NCI-H446 treated with DMSO at 0.1 percent for 48 hours (cell line): Measurements from ENCODE around the gene SLX9.
"Not testable (repeated sequence)": the region's sequence is repeated elsewhere in the genome, so short reads cannot be mapped to it uniquely, and the experiment has no call there.

Source experiments
- DNase-seq: peaks from one replicate; lab custom pipeline; 2025; lab: John Stamatoyannopoulos, UW

The SLX9 gene

GRCh38 chr21:45019887-45020537 lies 80.2 kb downstream of the SLX9 start:
- no peak for DNase-seq

- no peak for DNase-seq
Observed at GRCh38 chr21:45020629-45021427, 81.0 kb downstream of the SLX9 start.

DNA sequence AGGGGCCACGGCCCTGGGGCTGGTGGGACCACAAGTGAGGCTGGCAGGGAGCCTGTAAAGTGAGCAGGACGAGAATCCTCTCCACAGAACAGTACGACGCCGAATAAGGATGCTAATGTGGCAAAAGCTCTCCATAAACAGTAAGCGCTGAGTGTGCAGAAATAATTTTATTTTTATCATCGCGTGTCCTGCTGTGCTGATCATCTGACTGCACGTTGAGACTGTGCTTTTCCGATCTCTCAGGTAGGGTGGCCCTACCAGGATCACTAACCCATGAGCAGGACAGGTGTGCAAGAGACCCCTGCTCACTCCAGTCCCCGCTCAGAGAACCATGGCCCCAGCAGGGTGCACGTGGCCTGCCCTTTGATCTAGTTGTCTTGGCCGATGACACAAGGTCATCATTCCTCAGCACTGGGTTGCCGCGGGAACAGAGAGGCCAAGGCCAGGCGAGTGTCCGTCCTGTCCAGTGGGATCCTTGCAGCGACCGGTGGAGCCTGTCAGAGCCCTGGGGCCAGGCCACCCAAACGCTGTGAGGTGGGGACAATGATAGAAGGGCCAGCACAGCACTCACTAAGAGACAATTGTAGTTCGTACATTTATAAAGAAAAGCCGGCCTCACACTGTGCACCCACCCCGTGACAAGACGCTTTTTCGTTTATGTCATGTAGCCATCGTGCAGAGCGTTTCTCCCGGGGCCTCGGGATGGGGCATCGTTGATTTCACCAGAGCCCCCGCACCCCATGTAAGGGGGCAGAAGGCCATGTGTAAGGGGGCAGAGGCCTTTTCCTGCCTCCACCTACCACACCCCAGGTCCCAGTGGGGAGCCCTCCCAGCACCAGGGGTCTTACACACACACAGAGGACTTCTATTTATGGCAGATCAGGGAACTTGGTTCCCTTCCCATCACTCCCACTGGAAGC lies 81.9 kb downstream of the SLX9 start:
- no peak for DNase-seq

- DNase-seq: no peak
Observed at GRCh38 chr21:45022348-45022675, 82.5 kb downstream of the SLX9 start.

DNA sequence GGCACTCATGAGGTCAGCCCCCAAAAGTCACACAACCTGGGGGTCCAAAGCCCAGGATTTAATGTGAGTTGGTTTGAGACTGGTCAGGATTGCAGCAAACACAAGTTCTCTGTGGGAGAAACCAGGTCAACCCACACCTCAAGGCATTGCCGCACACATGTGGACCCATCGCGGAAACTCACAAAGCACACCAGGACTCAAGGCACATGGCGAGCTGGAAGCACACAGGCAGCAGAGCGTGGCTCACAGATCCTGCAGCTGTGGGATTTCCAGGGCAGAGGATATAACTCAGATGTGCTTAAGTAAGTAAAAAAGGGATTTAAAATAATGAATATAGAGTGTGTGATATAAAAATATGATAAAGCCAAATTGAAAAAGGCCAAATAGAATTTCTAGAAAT lies 82.9 kb downstream of the SLX9 start:
- no peak for DNase-seq

DNA sequence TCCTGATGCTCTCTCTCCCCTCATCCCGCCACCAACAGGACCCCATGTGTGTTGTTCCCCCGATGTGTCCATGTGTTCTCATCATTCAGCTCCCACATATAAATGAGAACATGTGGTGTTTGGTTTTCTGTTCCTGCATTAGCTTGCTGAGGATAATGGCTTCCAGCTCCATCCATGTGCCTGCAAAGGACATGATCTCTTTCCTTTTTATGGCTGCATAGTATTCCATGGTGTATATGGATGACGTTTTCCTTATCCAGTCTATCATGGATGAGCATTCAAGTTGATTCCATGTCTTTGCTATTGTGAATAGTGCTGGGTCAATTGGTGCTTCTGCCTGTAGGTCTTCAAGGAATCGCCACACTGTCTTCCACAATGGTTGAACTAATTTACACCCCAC lies 84.7 kb downstream of the SLX9 start:
- not testable (repeated sequence) for DNase-seq

- DNase-seq: no peak
Observed at GRCh38 chr21:45026066-45026745, 86.4 kb downstream of the SLX9 start.
